Measurements from ENCODE around the gene ERG. TPM values are rescaled to one million over a fixed set of nuclear protein-coding genes. Genes with fewer than 3 reads are reported as not detected.

Gene ERG
- polyA plus RNA-seq, 4 donors: 17.8 to 23.7 (median 20.7) TPM

- no peak for DNase-seq (ENCODE audit: low read depth in 4 of 4, low spot score in 3 of 4)
Measured at GRCh38 chr21:38439426-38439825, 58.9 kb downstream of the ERG start.

GRCh38 chr21:38438462-38438893, 59.8 kb downstream of the ERG start:
- DNase-seq (ENCODE audit: low read depth in 4 of 4, low spot score in 3 of 4): no peak

- no peak for DNase-seq (ENCODE audit: low read depth in 4 of 4, low spot score in 3 of 4)
Measured at GRCh38 chr21:38436341-38436740, 61.9 kb downstream of the ERG start.

GRCh38 chr21:38434913-38435533, 63.3 kb downstream of the ERG start:
- DNase-seq (ENCODE audit: low read depth in 4 of 4, low spot score in 3 of 4): peak in 1 of 4 donors; percentile 18

GRCh38 chr21:38433471-38433870, 64.8 kb downstream of the ERG start:
- DNase-seq (ENCODE audit: low read depth in 4 of 4, low spot score in 3 of 4): no peak

GRCh38 chr21:38430401-38430984, 67.8 kb downstream of the ERG start:
- DNase-seq (ENCODE audit: low read depth in 4 of 4, low spot score in 3 of 4): no peak

- DNase-seq (ENCODE audit: low read depth in 4 of 4, low spot score in 3 of 4): no peak
Measured at GRCh38 chr21:38429011-38429410, 69.3 kb downstream of the ERG start.

GRCh38 chr21:38428211-38428610, 70.1 kb downstream of the ERG start:
- DNase-seq (ENCODE audit: low read depth in 4 of 4, low spot score in 3 of 4): no peak

- no peak for DNase-seq (ENCODE audit: low read depth in 4 of 4, low spot score in 3 of 4)
Measured at GRCh38 chr21:38424305-38425019, 73.8 kb downstream of the ERG start.

- DNase-seq (ENCODE audit: low read depth in 4 of 4, low spot score in 3 of 4): no peak
Measured at GRCh38 chr21:38422082-38422481, 76.2 kb downstream of the ERG start.

- DNase-seq (ENCODE audit: low read depth in 4 of 4, low spot score in 3 of 4): no peak
Measured at GRCh38 chr21:38420140-38420539, 78.1 kb downstream of the ERG start.

- DNase-seq (ENCODE audit: low read depth in 4 of 4, low spot score in 3 of 4): no peak
Measured at GRCh38 chr21:38417726-38418125, 80.6 kb downstream of the ERG start.

GRCh38 chr21:38416791-38417190, 81.5 kb downstream of the ERG start:
- DNase-seq (ENCODE audit: low read depth in 4 of 4, low spot score in 3 of 4): no peak

- DNase-seq (ENCODE audit: low read depth in 4 of 4, low spot score in 3 of 4): no peak
Measured at GRCh38 chr21:38413958-38414548, 84.2 kb downstream of the ERG start.

GRCh38 chr21:38410466-38410865, 87.8 kb downstream of the ERG start:
- DNase-seq (ENCODE audit: low read depth in 4 of 4, low spot score in 3 of 4): no peak

GRCh38 chr21:38409907-38410306, 88.4 kb downstream of the ERG start:
- DNase-seq (ENCODE audit: low read depth in 4 of 4, low spot score in 3 of 4): no peak

- no peak for DNase-seq (ENCODE audit: low read depth in 4 of 4, low spot score in 3 of 4)
Measured at GRCh38 chr21:38404177-38404576, 94.1 kb downstream of the ERG start.

GRCh38 chr21:38402795-38403194, 95.5 kb downstream of the ERG start:
- DNase-seq (ENCODE audit: low read depth in 4 of 4, low spot score in 3 of 4): no peak

- DNase-seq (ENCODE audit: low read depth in 4 of 4, low spot score in 3 of 4): no peak
Measured at GRCh38 chr21:38402291-38402690, 96.0 kb downstream of the ERG start.

- no peak for DNase-seq (ENCODE audit: low read depth in 4 of 4, low spot score in 3 of 4)
Measured at GRCh38 chr21:38401191-38401926, 96.9 kb downstream of the ERG start.
